HG03039 (cell line): Measurements from ENCODE around the gene AQP12A.
"Not testable (repeated sequence)": the region's sequence is repeated elsewhere in the genome, so short reads cannot be mapped to it uniquely, and the experiment has no call there.

Source experiments
- ATAC-seq: cut with Tn5 transposase; IDR thresholded peaks from one replicate; pipeline ENCODE4 v1.9.1; 2021; ENCODE audit warnings: mild to moderate bottlenecking, moderate library complexity; ENCODE audit not compliant: unreplicated experiment

The AQP12A gene

DNA sequence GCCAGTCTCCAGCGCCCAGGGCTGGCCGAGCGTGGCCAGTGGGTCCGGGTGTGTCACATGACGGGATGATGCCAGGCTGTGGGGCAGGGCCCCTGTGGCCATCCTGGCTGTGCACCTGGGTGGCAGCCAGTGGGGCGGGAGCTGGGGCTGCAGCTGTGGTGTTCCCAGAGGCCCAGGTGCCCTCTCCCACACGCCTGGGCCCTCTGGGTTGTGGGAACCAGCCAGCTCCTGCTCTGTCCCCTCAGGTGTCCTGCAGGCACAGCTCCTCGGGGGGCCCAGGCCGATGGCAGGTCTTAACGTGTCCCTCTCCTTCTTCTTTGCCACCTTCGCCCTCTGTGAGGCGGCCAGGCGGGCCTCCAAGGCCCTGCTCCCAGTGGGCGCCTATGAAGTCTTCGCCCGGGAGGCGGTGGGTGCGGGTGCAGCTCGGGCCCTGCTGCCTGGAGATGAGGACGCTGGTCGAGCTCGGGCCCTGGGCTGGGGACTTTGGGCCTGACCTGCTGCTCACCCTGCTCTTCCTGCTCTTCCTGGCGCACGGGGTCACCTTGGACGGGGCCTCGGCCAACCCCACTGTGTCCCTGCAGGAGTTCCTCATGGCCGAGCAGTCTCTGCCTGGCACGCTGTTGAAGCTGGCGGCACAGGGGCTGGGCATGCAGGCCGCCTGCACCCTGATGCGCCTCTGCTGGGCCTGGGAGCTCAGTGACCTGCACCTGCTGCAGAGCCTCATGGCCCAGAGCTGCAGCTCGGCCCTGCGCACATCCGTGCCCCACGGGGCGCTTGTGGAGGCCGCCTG, at the start of gene AQP12A:
TSS of gene AQP12A (plus strand) at position 236 of the 790 bp plus-strand sequence. CDS start at position 284, 48 bp downstream.
- ATAC-seq = not testable (repeated sequence)

DNA sequence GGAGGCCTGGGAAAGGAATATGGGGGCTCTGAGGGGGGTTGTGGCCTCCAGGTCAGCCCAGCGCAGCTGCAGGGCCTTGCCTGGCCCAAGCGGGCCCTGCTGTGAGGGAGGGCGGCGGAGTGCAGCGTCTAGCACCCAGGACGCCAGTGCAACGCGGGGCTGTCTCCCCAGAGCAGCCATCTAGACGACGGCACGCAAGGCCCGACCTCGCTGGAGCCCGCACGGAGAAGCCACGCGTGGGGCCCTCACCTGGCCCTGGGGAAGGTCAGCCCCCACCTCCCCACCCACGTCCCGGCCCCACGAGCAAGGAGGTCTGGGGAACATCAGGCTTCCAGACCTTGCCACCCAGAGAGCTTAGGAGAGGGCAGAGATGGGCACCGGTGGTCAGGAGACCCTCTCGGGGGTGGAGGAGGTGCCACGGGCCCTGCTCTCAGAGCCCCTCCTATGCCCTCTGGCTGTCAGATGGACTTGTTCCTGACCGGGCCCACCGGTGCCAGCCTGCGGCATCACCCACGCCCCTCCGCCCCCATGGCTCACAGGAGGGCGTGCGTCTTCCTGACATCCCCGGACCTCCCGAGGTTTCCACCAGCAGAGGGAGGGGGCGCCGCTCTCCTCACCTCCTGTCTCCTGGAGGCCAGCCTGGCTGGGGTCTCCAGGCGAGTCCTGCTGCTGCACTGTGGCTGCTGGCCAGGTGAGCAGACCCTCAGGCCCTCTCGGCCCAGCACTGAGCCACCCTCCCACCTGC, 49.4 kb upstream of the AQP12A start:
- ATAC-seq = no peak

- no peak for ATAC-seq
Measured at GRCh38 chr2:240642806-240643092, 48.9 kb upstream of the AQP12A start.

GRCh38 chr2:240643093-240643810, 48.4 kb upstream of the AQP12A start:
- no peak for ATAC-seq

DNA sequence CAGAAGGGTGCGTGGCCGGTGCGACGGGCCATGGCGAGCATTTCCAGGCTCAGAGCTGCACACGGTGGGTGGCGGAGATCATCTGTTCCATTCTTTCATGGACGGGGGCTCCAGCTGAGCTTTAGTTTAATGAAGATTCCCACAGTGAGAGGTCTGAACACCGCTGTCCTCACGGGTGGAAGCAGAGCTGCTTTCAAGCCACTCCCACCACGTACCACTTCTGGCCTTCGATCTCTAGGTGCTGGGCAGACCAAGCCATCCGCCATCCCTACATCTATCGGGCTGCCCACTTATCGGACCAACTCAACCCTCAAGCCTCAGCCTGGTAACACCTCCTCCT, 47.9 kb upstream of the AQP12A start:
- ATAC-seq = no peak

DNA sequence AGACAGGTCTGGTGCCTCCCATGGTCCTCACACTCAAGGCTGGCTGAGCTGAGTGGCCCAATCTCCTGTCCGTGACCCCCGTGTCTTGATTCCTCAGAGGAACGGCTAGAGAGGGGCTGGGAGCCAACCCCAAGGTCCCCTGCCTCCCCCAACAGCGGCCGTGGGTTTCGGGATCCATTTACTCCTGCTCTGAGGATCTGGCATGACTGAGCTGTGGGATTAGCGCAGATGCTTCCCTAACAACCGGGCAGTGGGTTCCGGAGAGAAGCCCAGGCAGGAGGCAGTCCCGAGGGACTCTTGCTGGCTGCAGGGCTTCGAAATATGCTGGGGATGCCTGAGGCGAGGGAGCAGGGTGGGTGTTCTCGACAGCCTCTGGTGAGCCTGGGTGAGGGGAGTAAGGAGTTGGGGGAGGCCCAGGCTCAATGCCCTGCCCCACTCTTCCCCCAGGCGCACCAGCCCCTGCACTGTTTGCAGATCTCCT, 47.5 kb upstream of the AQP12A start:
- no peak for ATAC-seq

- ATAC-seq = no peak
Measured at GRCh38 chr2:240644859-240645301, 46.8 kb upstream of the AQP12A start.

DNA sequence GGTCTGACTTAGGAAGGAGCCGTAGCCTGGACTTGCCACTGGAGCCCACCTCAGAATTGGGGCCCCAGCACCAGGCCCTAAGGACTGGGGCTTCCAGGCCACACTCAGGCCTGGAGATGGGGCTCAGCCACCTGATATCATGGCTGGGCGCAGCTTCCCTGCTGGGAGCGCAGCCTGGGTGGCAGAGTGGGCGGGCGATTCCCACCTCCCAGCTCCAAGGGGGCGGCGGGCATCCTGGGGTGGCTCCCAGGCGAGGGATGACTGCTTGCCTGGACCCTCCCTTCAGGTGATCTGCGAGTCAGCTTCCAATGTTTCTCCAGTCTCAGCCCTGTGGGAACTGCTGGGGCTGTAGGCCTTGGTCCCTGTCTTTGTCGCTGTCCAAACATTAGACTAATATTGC, 46.3 kb upstream of the AQP12A start:
- no peak for ATAC-seq

- no peak for ATAC-seq
Measured at GRCh38 chr2:240645801-240646175, 45.9 kb upstream of the AQP12A start.

GRCh38 chr2:240646176-240646899, 45.3 kb upstream of the AQP12A start:
- no peak for ATAC-seq

GRCh38 chr2:240646900-240647502, 44.7 kb upstream of the AQP12A start:
- no peak for ATAC-seq

GRCh38 chr2:240647503-240648154, 44.0 kb upstream of the AQP12A start:
- ATAC-seq = no peak

DNA sequence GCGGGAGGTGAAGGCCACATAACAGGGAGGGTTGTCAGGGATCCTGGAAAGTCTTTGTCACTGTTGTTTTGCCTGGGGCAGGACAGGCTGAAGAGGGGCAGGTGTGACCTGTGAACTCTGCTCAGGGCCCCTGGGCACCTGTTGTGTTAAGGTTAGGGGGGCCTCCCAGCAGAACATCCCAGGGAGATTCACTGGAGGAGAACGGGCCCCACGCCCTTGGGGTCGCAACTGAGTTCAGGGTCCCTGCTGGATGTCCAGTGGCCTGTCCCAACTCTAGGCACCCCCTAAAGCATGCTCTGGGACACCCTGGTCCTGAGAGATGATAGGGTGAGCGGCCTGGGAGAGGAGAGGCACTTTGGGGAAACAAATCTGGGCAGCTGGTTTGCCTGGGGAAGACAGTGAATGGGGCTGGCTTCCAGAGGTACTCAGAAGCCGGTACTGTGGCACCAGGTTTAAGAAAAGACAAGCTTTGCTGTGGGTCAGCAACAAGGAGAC, 43.5 kb upstream of the AQP12A start:
- ATAC-seq = no peak

- no peak for ATAC-seq
Measured at GRCh38 chr2:240648650-240649275, 42.9 kb upstream of the AQP12A start.

DNA sequence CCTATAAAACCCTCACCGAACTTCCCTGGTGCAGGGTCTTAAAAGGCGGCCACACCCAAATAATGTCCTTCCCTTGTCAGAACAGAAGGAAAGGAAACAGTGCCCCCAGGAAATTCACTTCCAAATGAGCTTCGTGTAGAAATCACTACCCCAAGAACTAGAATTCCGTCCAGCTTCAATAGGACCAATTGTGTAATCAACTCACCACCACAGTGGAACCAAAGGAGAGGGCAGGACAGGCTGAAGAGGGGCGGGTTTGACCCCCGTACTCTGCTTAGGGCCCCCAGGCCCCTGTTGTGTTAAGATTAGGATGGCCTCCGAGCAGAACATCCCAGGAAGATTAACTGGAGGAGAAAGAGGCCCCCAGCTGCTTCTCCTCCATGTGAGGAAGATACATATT, 42.3 kb upstream of the AQP12A start:
- ATAC-seq = no peak

- no peak for ATAC-seq
Measured at GRCh38 chr2:240650254-240650965, 41.3 kb upstream of the AQP12A start.

- no peak for ATAC-seq
Measured at GRCh38 chr2:240651185-240651584, 40.5 kb upstream of the AQP12A start.

GRCh38 chr2:240655931-240656886, 35.5 kb upstream of the AQP12A start:
- no peak for ATAC-seq
